Ectodermal cell (in vitro differentiated cells): Measurements from ENCODE around the gene TRAK1.

Experiments used
- H3K27ac ChIP-seq: 2 replicates; pipeline ENCODE4 v1.7.0; 2013; ENCODE audit warnings: mild to moderate bottlenecking, low read depth, low read length; ENCODE audit not compliant: insufficient read depth, poor library complexity, severe bottlenecking
- H3K27me3 ChIP-seq: 2 replicates; pipeline ENCODE4 v1.7.0; 2013; ENCODE audit warnings: mild to moderate bottlenecking, low read length; ENCODE audit not compliant: insufficient read depth, control insufficient read depth, poor library complexity, severe bottlenecking
- H3K36me3 ChIP-seq: one replicate; pipeline ENCODE4 v1.7.0; 2013; ENCODE audit warnings: low read length; ENCODE audit not compliant: control insufficient read depth, insufficient read depth
- H3K4me1 ChIP-seq: one replicate; pipeline ENCODE4 v1.7.0; 2013; ENCODE audit warnings: low read length; ENCODE audit not compliant: control insufficient read depth, insufficient read depth
- H3K4me3 ChIP-seq: 2 replicates; pipeline ENCODE4 v1.7.0; 2013; ENCODE audit warnings: low read depth, low read length, control low read depth; ENCODE audit not compliant: insufficient read depth
- H3K9me3 ChIP-seq: 2 replicates; pipeline ENCODE4 v1.7.0; 2013; ENCODE audit warnings: mild to moderate bottlenecking, low read length, moderate library complexity; ENCODE audit not compliant: control insufficient read depth
- WGBS, 2 experiments: methylation state at CpG; one replicate each; pipeline ENCODE4 v1.1.7; 2013; ENCODE audit warnings: missing lambda C conversion rate in 2 of 2; 5-methylcytosine and 5-hydroxymethylcytosine counted together

TRAK1 gene

GRCh38 chr3:42222942-42223693 lies 132.0 kb downstream of the TRAK1 start:
- WGBS, 2 experiments: 97% methylated on average over 31 of the region's 31 CpGs
- no peak overlapping the region for H3K4me3 ChIP-seq
- peaks cover 24% of the 10 kb centered on the region for H3K36me3 ChIP-seq
- no peaks in the 10 kb centered on the region for H3K9me3 ChIP-seq
- no peaks in the 10 kb centered on the region for H3K27me3 ChIP-seq
- peaks cover 6% of the 10 kb centered on the region for H3K4me1 ChIP-seq
- H3K27ac ChIP-seq: no peak overlapping the region

- WGBS, 2 experiments: 95 to 96% methylated on average over 8 to 9 of the region's 9 CpGs
- H3K27me3 ChIP-seq: no peaks in the 10 kb centered on the region
- H3K36me3 ChIP-seq: peaks cover 24% of the 10 kb centered on the region
- H3K4me3 ChIP-seq: no peak overlapping the region
- peaks cover 6% of the 10 kb centered on the region for H3K4me1 ChIP-seq
- no peaks in the 10 kb centered on the region for H3K9me3 ChIP-seq
- no peak overlapping the region for H3K27ac ChIP-seq
Measured at GRCh38 chr3:42224178-42224577, 133.0 kb downstream of the TRAK1 start.

- WGBS, 2 experiments: 92% methylated on average over 12 of the region's 12 CpGs
- Histone ChIP-seq H3K27ac (no peak overlapping the region), H3K9me3 (no peaks in the 10 kb centered on the region), H3K4me1 (peaks cover 6% of the 10 kb centered on the region), H3K27me3 (no peaks in the 10 kb centered on the region), H3K36me3 (peaks cover 24% of the 10 kb centered on the region), H3K4me3 (no peak overlapping the region)
Measured at GRCh38 chr3:42224658-42225421, 133.7 kb downstream of the TRAK1 start.

- Histone ChIP-seq H3K27ac (no peak overlapping the region), H3K9me3 (no peaks in the 10 kb centered on the region), H3K4me3 (no peak overlapping the region), H3K36me3 (peaks cover 24% of the 10 kb centered on the region), H3K4me1 (peaks cover 6% of the 10 kb centered on the region), H3K27me3 (no peaks in the 10 kb centered on the region)
- 93 to 94% methylated on average over 4 to 5 of the region's 5 CpGs for WGBS, 2 experiments
Measured at GRCh38 chr3:42225486-42226363, 134.6 kb downstream of the TRAK1 start.

GRCh38 chr3:42226470-42227425 lies 135.6 kb downstream of the TRAK1 start:
- Histone ChIP-seq H3K9me3 (no peaks in the 10 kb centered on the region), H3K4me3 (no peak overlapping the region), H3K27ac (no peak overlapping the region), H3K36me3 (peaks cover 20% of the 10 kb centered on the region), H3K4me1 (peaks cover 6% of the 10 kb centered on the region), H3K27me3 (no peaks in the 10 kb centered on the region)
- WGBS, 2 experiments: 92 to 93% methylated on average over 11 of the region's 11 CpGs

- WGBS, 2 experiments: 66 to 74% methylated on average over 5 of the region's 5 CpGs
- H3K4me1 ChIP-seq: peaks cover 6% of the 10 kb centered on the region
Measured at GRCh38 chr3:42228796-42229195, 137.6 kb downstream of the TRAK1 start.

GRCh38 chr3:42229266-42229941 lies 138.2 kb downstream of the TRAK1 start:
- Histone ChIP-seq H3K4me3 (no peak overlapping the region), H3K36me3 (peaks cover 6% of the 10 kb centered on the region), H3K27me3 (no peaks in the 10 kb centered on the region), H3K27ac (no peak overlapping the region), H3K4me1 (peaks cover 4% of the 10 kb centered on the region), H3K9me3 (no peaks in the 10 kb centered on the region)
- 89 to 90% methylated on average over 5 of the region's 5 CpGs for WGBS, 2 experiments

More at GRCh38 chr3:42228796-42229195, 137.6 kb downstream of the TRAK1 start:
- Histone ChIP-seq H3K27me3 (no peaks in the 10 kb centered on the region), H3K4me3 (no peak overlapping the region), H3K27ac (no peak overlapping the region), H3K9me3 (no peaks in the 10 kb centered on the region), H3K36me3 (peaks cover 10% of the 10 kb centered on the region)

DNA sequence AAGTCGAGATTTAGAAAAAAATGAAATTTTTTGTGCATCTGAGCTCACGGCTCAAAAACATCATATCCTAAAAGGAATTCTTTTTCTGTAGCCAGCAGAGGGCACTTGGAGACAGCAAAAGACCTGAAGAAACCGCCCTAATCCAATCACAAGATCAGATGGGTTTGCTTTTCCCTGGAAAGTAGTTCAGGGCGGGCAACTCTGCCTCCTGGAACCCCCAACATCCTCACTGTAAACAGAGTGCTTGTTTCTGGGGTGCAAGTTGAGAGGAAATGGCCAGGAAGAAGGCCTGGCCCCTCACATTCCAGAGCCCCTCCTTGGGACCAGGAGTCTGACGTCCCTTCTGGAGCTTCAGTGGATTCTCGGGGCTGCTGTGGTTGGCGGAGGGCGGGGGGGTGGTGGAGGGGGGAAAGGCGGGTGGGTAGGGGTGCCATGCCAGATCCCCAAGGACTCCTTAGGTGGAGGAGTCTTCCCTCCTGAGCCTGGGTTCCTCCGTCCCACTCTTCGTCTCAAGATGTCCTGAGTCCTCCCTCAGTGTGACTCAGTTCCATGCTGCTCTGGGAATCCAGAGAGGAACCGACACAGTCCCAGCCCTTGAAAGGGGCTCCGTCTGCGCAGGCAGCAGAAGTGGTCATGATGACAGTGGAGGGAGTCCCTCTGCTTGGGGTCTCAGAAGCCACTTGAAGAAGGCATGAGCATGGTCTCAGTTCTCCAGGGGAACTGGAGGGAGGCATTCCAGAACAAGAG lies 139.0 kb downstream of the TRAK1 start:
- Histone ChIP-seq H3K36me3 (peaks cover 6% of the 10 kb centered on the region), H3K4me3 (no peak overlapping the region), H3K9me3 (no peaks in the 10 kb centered on the region), H3K27ac (no peak overlapping the region), H3K4me1 (no peaks in the 10 kb centered on the region), H3K27me3 (no peaks in the 10 kb centered on the region)
- 78 to 79% methylated on average over 10 to 14 of the region's 14 CpGs for WGBS, 2 experiments
